Chondrocyte (in vitro differentiated cells): ENCODE results near the gene DMPK. TPM values are rescaled to one million over a fixed set of nuclear protein-coding genes. Genes with fewer than 3 reads are reported as not detected.
"Not testable (repeated sequence)": the region's sequence is repeated elsewhere in the genome, so short reads cannot be mapped to it uniquely, and the experiment has no call there.

ENCODE experiments used
- DNase-seq: peaks from one replicate; pipeline ENCODE4 v3.0.0; 2021; ENCODE audit warnings: mixed read lengths, low spot score
- H3K27ac Mint-ChIP-seq: one replicate; pipeline ENCODE4 v1.8.0; 2021; ENCODE audit warnings: mild to moderate bottlenecking, moderate library complexity, mixed read lengths; ENCODE audit not compliant: unreplicated experiment
- H3K27me3 Mint-ChIP-seq: 2 replicates; pipeline ENCODE4 v1.8.0; 2021; ENCODE audit warnings: low read depth, mixed read lengths
- H3K36me3 Mint-ChIP-seq: 2 replicates; pipeline ENCODE4 v1.8.0; 2021; ENCODE audit warnings: low read depth, mixed read lengths
- H3K4me1 Mint-ChIP-seq: 2 replicates; pipeline ENCODE4 v1.8.0; 2021; ENCODE audit warnings: low read depth, mild to moderate bottlenecking, mixed read lengths
- H3K4me3 Mint-ChIP-seq: one replicate; pipeline ENCODE4 v1.8.0; 2021; ENCODE audit warnings: mild to moderate bottlenecking, moderate library complexity, mixed read lengths; ENCODE audit not compliant: unreplicated experiment
- H3K9me3 Mint-ChIP-seq: 2 replicates; pipeline ENCODE4 v1.8.0; 2021; ENCODE audit warnings: low read depth, mixed read lengths
- CTCF ChIP-seq: fragments of 200-600 bp; sonication (generic); IDR thresholded peaks from 2 replicates; pipeline ENCODE4 v1.5.0; 2021; ENCODE audit warnings: antibody characterized with exemption, mild to moderate bottlenecking, moderate library complexity
- total RNA-seq: library from RNA; stranded (reverse); gene quantifications from 3 replicates; pipeline ENCODE4 v1.2.1, GENCODE V29; 2021

The DMPK gene
- total RNA-seq, 1 donor from 2014 or later = 176 TPM

GRCh38 chr19:45804959-45805230 is 22.6 kb upstream of the DMPK start:
- no peak for TF ChIP-seq CTCF
- Mint-ChIP-seq H3K9me3 (no peaks in the 10 kb centered on the region), H3K27me3 (no peaks in the 10 kb centered on the region), H3K36me3 (no peaks in the 10 kb centered on the region), H3K4me1 (peaks cover 17% of the 10 kb centered on the region), H3K4me3 (no peak overlapping the region), H3K27ac (no peak overlapping the region)
- DNase-seq = no peak

GRCh38 chr19:45804140-45804958 is 22.1 kb upstream of the DMPK start:
- no peaks in the 10 kb centered on the region for H3K27me3 Mint-ChIP-seq
- H3K27ac Mint-ChIP-seq = no peak overlapping the region
- no peaks in the 10 kb centered on the region for H3K9me3 Mint-ChIP-seq
- H3K4me1 Mint-ChIP-seq = peaks cover 14% of the 10 kb centered on the region
- H3K4me3 Mint-ChIP-seq = no peak overlapping the region
- DNase-seq = peak; percentile 92
- no peaks in the 10 kb centered on the region for H3K36me3 Mint-ChIP-seq
- TF ChIP-seq CTCF = no peak

GRCh38 chr19:45801603-45802175 is 19.4 kb upstream of the DMPK start:
- peak overlapping the region; percentile 12 for H3K27ac Mint-ChIP-seq
- H3K27me3 Mint-ChIP-seq = no peaks in the 10 kb centered on the region
- peaks cover 19% of the 10 kb centered on the region for H3K4me1 Mint-ChIP-seq
- H3K4me3 Mint-ChIP-seq = no peak overlapping the region
- TF ChIP-seq CTCF = no peak
- H3K36me3 Mint-ChIP-seq = no peaks in the 10 kb centered on the region
- DNase-seq = no peak
- no peaks in the 10 kb centered on the region for H3K9me3 Mint-ChIP-seq

GRCh38 chr19:45800070-45800553 is 17.8 kb upstream of the DMPK start:
- Mint-ChIP-seq H3K4me3 (no peak overlapping the region), H3K27ac (peak overlapping the region; percentile 17), H3K4me1 (peaks cover 13% of the 10 kb centered on the region), H3K27me3 (no peaks in the 10 kb centered on the region), H3K36me3 (no peaks in the 10 kb centered on the region), H3K9me3 (no peaks in the 10 kb centered on the region)
- DNase-seq = no peak
- no peak for TF ChIP-seq CTCF

GRCh38 chr19:45799541-45799940 is 17.3 kb upstream of the DMPK start:
- not testable (repeated sequence) for DNase-seq, H3K9me3 Mint-ChIP-seq, H3K4me3 Mint-ChIP-seq, H3K27me3 Mint-ChIP-seq, H3K36me3 Mint-ChIP-seq
- Mint-ChIP-seq H3K27ac (peak overlapping the region; percentile 8), H3K4me1 (peaks cover 13% of the 10 kb centered on the region)
